Choroid plexus epithelial cell (primary cell): ENCODE results near the gene DNAJC25.
A peak's percentile ranks its signal among the peaks of the same experiment; 100 is the strongest.

ENCODE experiments used
- DNase-seq: peaks from one replicate; pipeline ENCODE4 v3.0.0-alpha.2; 2010; ENCODE audit warnings: low read depth
- H3K4me3 ChIP-seq: 2 replicates; pipeline ENCODE4 v1.5.1; 2011; ENCODE audit warnings: low read depth, mild to moderate bottlenecking, control low read depth, low read length, moderate library complexity
- TF ChIP-seq, protein P1 (sequence below): conservative IDR thresholded peaks from 2 replicates; pipeline ENCODE4 v1.5.1; 2011; ENCODE audit warnings: low read depth, mild to moderate bottlenecking, control low read depth, inconsistent platforms, low read length, moderate library complexity

The DNAJC25 gene

DNA sequence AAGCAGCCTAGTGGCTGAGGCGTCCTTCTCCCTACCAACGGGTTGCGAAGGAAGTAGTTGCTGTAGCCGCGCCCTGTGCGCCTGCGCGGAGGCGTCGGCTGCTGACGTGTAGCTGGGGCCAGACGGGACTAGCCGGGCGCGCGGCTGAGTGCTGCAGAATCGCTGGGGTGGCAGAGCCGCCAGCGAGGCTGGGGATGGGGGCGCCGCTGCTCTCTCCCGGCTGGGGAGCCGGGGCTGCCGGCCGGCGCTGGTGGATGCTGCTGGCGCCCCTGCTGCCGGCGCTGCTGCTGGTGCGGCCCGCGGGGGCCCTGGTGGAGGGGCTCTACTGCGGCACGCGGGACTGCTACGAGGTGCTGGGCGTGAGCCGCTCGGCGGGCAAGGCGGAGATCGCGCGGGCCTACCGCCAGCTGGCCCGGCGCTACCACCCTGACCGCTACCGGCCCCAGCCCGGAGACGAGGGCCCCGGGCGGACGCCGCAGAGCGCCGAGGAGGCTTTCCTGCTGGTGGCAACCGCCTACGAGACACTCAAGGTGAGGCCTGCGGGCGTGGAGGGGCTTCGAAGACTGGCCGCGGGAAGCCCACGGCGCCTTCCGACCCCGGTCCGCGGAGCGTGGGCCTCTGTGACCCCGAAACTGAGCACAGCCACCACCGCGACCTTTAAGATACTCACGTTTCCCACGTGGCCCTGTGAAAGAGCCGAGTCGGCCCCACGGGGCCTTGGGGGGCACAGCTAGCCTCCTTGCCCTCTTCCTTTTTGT, at the start of gene DNAJC25:
TSS of gene DNAJC25 (plus strand) at position 121 of the 758 bp plus-strand sequence. CDS start at position 195, 74 bp downstream.
- TF ChIP-seq, protein P1, sequence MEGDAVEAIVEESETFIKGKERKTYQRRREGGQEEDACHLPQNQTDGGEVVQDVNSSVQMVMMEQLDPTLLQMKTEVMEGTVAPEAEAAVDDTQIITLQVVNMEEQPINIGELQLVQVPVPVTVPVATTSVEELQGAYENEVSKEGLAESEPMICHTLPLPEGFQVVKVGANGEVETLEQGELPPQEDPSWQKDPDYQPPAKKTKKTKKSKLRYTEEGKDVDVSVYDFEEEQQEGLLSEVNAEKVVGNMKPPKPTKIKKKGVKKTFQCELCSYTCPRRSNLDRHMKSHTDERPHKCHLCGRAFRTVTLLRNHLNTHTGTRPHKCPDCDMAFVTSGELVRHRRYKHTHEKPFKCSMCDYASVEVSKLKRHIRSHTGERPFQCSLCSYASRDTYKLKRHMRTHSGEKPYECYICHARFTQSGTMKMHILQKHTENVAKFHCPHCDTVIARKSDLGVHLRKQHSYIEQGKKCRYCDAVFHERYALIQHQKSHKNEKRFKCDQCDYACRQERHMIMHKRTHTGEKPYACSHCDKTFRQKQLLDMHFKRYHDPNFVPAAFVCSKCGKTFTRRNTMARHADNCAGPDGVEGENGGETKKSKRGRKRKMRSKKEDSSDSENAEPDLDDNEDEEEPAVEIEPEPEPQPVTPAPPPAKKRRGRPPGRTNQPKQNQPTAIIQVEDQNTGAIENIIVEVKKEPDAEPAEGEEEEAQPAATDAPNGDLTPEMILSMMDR: no peak
- DNase-seq: peak; percentile 99
- peak within 1 kb of the TSS; percentile 97 for H3K4me3 ChIP-seq

DNA sequence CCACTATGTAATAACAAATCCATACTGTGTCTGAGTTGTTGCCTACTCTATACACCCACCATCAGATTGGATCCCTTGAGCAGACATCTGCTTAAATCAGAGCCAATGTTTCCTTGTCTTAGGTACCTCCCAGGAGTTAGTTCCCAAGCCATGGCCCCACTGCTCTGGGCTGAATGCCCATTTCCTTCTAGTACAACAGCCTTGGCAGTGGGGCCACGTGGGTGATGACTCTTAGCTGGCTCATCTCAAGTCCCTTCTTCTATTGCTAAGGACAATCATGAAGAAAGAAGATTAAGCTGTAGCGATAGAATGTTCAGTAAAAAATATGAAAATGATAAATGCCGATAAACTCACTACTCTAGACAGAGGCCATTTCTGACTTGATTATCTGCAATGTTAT, 48.2 kb upstream of the DNAJC25 start:
- DNase-seq: no peak

DNA sequence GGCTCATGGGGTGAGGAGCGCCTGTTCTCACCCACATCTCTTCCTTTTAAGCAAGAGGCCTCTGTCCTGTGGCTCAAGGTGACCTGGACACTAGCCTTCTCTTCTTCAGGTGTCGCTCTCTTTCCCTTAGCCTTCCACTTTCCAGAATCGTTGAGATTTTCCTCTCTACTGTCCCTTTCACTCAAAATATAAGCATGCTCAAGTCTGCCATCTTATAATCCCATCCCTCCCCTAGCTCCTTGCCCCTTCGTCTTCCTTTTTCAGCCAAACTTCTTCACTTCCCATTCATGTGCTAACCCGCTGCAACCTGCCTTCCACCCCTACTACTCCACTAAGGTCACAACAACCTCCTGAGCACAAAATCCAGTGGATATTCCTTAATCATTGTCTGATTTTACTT, 44.8 kb upstream of the DNAJC25 start:
- no peak for DNase-seq
- no peak overlapping the region for H3K4me3 ChIP-seq
- TF ChIP-seq, protein P1: no peak

More for the DNA sequence above, 48.2 kb upstream of the DNAJC25 start:
- no peak overlapping the region for H3K4me3 ChIP-seq
- TF ChIP-seq, protein P1: no peak

DNA sequence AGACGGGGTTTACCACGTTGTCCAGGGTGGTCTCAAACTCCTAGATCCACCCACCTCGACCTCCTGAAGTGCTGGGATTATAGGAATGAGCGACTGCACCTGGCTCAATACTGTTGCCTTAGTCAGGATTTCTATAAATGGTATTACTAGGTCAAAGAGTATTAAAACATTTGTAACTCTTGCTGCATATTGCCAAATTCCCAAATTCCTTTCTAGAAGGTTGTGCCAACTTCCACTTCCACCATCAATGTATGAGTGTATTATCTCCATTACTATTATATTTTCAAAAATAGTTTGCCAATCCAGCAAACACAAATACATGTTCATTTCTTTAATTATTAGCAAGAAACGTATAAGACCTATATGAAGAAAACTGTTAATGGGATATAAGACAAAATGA, 42.3 kb upstream of the DNAJC25 start:
- peak; percentile 26 for DNase-seq
- TF ChIP-seq, protein P1: no peak
- no peak overlapping the region for H3K4me3 ChIP-seq

DNA sequence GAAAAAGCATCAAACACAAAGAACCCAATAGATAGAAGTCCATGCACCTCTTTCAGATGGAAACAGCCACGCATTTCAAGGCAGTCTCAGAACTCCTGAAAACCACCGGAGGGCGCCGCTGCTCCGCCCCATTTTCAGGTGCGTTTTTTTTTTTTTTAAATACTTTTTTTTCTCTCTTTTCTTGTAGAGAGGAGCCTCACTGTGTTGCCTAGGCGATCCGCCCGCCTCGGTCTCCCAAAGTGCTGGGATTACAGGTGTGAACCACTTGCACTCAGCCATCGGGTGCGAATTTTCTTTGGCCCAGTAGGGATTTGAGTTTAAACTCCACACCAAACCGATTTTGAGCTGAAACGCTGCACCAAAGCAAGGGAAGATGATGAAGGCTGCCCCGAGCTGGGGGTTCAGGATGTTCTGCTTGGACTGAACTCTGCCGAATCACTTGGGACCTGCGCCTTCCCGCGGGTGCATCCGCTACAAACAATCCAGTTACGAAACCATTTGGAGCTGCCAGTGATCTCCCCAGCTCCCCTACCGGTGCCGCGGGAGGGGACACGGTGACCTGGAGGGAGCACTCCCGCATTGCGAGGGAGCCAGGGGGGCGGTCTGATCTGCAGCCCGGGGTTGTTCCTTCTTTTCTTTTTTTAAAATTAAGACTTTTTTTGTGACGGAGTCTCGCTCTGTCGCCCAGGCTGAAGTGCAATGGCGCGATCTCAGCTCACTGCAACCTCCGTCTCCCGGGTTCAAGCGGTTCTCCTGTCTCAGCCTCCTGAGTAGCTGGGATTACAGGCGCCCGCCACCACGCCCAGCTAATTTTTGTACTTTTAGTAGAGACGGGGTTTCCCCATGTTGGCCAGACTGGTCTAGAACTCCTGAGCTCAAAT, 33.0 kb upstream of the DNAJC25 start:
- DNase-seq: peak; percentile 84
- TF ChIP-seq, protein P1: peak; percentile 79
- H3K4me3 ChIP-seq: peak overlapping the region; percentile 75

DNA sequence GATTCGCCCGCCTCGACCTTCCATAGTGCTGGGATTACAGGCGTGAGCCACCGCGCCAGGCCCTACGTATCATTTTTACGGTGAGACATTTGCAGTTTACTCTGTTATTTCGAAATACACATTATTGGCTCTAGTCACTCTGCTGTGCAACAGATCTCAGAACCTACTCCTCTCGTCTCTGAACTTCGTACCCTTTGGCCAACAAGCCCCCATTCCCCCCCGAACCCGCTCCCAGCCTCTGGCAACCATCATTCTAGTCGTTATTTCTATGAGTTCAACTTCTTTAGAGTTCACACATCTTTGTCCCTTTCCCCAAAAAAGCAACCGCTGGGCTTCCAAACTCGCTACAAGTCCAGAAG, 32.4 kb upstream of the DNAJC25 start:
- TF ChIP-seq, protein P1: no peak
- peak overlapping the region; percentile 75 for H3K4me3 ChIP-seq
- DNase-seq: peak; percentile 62
